ENCODE measurements around the gene SKI. TPM values are rescaled to one million over a fixed set of nuclear protein-coding genes. Genes with fewer than 3 reads are reported as not detected.
"Not testable (repeated sequence)": the region's sequence is repeated elsewhere in the genome, so short reads cannot be mapped to it uniquely, and the experiment has no call there.

Gene SKI
- total RNA-seq, 1 experiment from 2014 or later, result 5.3 TPM

DNA sequence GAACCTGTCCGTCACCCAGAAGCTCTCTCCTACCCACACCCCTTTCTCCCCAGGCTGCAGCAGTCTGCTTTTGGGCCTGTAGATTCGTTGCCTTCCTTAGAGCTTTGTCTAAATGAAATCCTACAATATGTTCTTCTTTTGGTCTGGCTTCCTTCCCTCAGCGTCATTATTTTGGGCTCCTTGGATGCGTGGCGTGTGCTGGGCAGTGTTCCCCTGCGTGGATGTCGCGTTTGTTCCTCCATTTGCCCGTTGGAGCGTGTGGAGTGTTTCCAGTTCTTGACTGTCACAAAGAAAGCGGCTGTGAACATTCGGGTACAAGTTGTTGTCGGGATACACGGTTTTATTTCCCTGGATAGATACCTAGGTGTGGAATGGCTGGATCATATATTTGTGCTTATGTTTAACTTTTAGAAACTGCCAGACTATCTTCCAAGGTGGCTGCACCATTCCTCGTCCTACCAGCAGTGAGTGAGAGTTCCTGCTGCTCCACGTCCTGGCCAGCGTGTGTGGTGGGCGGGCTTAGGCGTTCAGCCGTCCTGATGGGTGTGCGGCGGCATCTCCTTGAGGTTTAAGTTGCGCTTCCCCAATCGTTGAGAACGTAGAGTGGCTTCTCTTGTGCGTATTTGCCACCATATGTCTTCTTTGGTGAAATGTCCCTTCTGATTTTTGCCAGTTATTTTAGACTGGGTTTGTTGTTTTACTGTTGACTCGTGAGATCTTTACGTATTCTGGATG is 31.7 kb downstream of the SKI start:
- no peak for DNase-seq (ENCODE audit: low read depth)

DNA sequence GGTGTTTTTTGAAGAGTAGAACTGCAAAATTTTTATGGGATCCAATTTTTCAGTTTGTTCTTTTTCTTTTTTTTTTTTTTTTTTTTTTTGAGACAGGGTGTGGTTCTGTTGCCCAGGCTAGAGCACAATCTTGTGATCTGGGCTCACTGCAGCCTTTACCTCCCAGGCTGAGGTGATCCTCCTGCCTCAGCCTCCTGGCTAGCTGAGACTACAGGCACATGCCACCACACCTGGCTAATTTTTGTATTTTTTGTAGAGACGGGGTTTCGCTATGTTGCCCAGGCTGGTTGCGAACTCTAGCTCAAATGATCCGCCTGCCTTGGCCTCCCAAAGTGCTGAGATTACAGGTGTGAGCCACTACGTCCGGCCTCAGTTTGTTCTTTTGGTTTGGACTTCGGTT is 32.4 kb downstream of the SKI start:
- DNase-seq (ENCODE audit: low read depth), result not testable (repeated sequence)

DNA sequence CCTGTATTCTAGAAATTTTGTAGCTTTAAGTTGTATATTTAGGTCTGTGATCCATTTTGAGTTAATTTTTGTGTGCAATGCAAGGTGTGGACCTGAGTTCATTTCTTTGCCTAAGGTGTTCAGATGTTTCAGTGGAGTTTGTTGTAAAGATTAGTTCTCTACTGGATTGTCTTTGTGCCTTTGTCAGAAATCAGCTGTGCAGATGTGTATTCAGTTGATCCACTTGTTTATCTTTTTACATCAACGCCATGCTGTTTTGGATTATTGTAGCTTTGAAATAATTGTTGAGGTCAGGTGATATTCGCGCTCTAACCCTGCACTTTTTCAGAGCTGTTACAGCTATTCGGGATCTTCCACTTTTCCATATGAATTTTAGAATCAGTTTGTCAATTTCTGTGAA is 32.8 kb downstream of the SKI start:
- no peak for DNase-seq (ENCODE audit: low read depth)

DNA sequence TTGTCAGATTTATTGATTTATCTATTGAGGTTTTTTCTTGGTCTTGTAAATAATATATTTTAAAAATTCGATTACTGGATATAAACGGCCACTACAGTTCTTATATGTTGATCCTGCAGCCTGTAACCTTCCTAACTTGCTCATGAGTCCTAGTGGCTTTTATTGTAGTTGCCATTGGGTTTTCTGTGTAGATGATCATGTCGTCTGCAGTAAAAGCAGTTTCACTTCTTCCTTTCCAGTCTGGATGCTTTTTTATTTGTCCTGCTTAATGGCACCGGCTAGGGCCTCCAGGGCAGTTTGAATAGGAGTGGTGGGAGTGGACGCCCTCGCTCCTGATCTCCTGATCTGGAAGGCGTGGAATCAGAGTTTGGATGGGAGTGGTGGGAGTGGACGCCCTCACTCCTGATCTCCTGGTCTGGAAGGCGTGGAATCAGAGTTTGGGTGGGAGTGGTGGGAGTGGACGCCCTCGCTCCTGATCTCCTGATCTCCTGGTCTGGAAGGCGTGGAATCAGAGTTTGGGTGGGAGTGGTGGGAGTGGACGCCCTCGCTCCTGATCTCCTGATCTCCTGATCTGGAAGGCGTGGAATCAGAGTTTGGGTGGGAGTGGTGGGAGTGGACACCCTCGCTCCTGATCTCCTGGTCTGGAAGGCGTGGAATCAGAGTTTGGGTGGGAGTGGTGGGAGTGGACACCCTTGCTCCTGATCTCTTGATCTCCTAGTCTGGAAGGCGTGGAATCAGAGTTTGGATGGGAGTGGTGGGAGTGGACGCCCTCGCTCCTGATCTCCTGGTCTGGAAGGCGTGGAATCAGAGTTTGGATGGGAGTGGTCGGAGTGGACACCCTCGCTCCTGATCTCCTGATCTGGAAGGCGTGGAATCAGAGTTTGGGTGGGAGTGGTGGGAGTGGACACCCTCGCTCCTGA is 33.6 kb downstream of the SKI start:
- not testable (repeated sequence) for DNase-seq (ENCODE audit: low read depth)

DNA sequence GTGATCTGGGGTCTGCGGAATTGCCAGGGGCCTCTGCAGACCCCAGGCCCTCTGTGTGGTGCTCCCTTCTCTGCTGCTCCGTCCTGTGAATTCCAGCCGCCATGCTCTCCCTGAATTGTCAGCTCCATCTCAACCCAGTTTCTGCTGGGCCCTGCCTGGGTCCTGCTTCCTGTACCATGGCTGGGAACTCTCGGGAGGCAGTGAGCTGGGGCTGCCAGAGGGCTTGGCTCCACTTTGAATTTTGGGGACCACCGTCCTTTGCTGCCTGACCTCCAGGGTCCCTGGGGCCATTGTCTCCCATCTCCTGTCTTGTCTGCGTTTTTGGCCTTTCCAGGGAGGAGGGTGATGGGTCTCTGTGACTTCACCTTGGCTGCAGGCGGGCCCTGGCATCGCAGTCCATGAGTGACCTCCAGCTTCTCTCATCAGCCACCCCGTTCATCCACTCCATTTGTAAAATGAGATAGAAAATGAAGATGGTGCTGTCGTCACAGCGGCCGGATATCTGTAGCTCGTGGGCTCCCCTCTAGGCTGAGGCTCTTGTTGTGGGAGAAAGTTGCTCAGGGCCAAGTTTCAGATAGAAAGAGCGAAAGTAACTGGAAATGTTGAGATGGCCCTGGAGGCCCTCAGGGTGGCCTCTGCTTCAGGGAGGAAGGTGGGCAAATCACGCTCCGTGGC is 38.3 kb downstream of the SKI start:
- DNase-seq (ENCODE audit: low read depth), result no peak

DNA sequence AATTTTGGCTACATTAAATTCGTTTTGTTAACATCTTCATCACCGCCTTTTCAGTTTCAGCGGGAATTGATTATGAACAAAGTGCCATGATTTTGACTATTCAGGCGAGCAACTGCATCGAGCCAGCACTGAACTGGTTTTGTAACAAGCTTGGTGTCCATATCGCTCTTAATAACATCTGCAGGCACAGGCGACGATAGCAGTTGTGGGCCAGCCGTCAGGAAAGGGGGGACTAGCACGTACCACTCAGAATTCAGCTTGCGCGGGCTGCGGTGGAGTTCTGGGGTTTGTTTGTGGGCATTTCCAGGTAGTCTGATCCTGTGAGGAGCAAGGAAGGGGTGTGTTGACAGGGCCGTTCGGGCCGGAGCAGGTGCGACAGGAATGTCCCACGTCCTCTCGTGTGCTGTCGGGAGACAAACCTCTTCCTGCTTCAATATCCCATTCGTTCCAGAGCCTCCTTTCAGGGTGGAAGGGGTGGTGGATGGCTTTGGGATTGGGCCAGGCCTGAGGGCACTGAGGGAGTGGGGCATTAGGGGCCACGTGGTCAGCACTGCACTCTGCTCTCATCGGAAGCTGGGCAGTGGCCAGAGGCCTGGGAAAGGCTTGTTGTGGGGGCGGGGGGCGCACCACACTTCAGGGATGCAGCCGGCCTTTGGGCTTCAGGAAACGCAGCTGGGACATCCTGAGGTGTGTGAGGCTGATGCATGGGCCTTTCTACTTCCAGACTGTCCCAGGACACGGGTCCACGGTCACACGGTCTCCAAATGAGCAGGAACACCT is 39.1 kb downstream of the SKI start:
- DNase-seq (ENCODE audit: low read depth), result no peak

DNA sequence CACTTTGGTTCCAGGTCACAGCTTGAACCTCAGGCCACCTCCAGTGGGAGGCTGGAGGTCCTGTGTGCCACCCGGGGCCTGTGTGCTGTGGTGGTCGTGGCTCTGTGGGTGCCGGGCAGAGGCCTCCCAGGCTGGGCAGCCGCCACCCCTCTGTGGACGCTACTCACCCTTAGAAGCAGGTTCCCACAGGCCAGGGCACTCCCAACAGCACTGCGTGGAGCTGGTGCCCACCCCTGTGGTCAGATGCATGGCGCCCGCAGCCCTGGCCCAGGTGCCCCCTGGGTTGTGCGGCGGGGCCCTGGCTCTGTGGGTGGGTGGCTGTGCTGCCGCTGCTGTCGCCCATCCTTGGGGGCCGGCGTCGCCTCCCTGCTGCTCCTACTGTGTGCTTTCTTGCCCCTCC is 39.7 kb downstream of the SKI start:
- DNase-seq (ENCODE audit: low read depth), result no peak

DNA sequence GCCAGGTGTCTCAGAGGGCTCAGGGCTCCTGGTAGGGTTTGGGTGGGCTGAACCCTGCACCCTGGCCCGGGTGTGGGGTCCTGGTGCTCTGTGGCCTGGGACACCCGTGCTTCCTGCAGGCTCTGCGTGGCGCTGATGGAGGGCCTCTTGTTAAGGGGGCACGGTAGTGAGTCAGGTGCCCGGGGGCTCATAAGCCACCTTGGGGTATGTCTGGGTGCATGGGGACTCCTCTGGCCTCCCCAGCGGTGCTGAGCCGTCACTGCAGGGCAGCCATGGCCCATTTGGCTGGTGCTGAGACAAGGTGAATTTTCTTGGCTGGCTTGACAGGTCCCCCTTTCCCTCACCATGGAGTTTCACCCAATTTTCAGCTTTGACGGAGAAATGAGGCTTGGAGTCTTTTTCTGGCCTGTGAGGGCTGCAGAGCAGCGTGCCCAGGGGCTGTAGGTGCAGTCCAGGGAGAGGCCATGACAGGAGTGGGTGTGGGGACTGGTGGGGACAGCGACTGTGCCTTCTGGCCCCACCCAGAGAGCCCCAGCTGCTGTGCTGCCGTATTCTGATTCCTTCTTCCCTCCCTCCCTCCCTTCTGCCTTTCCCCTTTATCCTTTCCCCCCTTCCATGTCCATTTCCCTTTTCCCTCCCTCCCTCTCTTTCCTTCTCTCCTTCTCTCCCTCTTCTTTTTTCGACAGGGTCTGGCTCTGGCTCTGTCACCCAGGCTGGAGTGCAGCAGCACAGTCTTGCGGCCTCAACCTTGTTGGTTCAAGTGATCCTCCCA is 40.4 kb downstream of the SKI start:
- no peak for DNase-seq (ENCODE audit: low read depth)

DNA sequence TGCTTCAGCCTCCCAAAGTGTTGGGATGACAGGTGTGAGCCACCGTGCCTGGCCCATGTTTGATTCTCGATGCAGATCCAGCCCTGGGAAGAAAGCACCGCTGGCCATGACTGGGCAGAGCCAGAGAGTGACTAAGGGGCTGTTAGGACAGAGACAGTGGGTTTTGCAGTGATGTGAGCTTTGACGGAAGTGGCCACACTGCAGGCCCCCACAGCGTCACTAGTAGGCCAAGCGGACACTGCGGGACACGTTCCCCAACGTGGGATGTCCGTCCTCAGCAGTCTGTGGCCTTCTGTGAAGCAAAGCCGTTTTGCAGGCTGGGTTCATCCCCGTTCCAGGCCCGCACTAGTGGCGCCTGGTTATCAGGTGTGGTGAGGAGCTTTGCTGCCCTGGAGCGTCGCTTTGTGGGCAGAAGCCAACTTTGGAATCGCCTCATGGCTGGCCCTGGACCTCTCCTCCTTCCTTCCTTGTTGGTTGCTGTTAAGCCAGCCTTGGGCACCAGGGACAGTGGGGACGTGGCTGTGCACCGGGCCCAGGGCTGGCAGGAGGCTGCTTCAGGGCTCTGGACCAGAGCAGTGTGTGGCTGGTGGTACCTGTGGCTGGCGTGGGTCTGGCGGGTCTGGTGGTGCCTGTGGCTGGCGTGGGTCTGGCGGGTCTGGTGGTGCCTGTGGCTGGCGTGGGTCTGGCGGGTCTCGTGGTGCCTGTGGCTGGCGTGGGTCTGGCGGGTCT is 41.2 kb downstream of the SKI start:
- no peak for DNase-seq (ENCODE audit: low read depth)

DNA sequence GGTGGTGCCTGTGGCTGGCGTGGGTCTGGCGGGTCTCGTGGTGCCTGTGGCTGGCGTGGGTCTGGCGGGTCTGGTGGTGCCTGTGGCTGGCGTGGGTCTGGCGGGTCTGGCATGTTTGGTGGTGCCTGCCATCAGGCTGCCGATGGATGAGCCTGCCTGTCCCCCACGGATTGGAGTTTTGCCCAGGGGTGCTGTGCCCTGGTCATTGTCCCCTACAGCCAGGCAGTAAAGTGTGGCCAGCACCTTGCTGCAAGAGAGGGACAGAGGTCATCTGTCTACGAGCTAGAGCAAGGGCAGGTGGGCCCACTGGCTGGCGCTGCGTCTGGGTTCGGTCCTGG is 41.8 kb downstream of the SKI start:
- no peak for DNase-seq (ENCODE audit: low read depth)

DNA sequence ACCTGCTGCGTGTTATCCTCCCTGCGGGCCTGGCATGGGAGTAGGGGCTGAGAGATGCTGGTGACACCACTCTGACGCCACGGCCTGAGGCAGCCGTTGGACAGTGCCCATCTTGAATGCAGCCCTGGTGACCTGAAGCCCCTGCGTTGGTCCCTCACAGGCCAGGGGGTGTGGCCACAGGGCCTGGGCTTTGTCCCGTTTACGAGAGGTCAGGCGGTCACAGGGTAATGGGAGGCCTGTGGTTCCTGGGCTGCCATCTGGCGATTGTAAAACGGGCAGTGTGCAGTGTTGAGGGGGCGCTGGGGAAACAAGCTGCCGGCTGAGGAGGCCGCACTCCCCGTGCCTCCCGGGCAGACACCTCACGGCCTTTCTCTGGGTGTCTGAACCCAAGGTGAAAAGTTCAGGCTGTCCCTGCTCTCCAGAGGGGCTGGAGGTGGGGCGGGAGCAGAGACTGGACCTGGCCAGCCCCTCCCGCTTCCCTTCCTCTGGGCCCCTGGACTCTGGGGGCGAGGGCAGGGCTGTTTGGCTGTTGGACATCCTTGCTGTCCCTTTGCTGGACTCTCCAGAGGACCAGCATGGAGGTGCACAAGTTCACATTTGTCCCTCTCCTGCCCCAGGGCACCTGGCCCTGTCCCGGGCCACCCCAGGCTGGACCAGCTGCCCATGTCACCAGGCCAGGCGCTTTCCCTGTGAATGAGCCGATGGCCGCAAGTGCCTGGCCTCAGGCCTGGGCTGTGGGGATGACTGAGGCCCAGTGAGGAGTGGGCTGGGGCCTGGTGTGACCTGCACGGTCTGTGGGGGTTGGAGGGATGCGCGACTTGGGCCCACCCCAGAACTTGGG is 42.4 kb downstream of the SKI start:
- no peak for DNase-seq (ENCODE audit: low read depth)

DNA sequence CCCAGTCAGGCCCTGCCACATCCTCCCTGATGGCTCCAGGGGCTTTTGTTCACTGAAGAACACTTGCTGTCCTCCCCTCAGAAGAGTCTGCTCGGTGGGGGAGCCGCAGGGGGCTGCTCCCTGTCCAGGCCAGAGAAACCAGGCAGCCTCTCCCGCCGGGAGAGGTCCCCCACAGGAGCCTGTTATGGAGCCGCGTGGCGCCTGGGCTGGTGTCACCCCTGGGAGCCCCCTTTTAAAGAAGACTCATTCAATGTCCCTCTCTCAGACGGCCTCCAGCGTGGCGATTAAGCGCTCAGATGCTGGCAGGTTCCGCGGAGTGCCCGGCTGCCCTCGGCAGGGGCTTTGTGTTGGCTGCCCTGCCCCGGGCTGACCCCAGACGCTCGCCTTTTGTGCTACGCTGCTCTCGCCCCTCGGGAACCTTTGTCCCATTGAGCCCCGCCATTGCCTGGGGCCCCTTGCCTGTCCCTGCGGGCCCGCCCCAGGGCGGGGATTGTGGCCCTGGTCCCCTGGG is 43.1 kb downstream of the SKI start:
- DNase-seq (ENCODE audit: low read depth), result no peak

DNA sequence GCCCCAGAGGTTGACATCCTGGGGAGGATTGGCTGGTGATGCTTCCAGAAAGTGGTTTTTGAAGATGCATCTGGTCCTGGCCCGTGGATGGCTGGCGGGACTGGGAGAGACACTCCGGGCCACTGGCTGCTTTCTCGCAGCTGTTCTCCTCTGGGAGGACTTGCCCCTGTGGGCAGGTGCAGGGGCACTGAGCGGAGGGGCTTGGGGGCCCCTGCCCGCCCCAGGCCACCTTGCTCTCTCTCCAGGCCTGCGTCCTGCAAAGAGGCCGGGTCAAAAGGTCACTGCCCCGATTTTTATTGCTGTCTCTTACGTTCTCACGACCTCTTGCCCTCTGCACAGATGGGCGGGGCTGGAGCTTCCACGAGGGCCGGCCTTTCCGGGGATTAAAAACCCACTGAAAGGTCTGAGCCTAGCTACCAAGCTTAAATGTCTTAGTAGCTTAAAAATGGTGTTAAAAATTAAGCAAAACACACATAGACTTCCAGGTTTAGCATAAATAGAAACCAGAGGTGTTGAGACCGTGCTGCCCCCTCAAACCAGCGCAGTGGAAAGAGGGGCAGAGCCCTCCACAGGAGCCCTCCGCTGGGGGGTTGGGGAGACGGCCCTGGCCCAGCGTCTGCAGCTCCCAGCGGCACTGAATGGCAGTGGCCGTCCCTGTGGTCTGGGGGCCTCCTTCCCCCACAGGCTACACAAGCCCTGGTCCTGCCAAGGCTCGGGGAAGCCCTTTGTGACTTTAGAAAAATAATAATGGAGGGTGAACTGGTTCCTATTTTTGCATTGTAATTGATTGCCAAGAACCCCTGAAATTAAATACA is 43.9 kb downstream of the SKI start:
- DNase-seq (ENCODE audit: low read depth), result no peak

DNA sequence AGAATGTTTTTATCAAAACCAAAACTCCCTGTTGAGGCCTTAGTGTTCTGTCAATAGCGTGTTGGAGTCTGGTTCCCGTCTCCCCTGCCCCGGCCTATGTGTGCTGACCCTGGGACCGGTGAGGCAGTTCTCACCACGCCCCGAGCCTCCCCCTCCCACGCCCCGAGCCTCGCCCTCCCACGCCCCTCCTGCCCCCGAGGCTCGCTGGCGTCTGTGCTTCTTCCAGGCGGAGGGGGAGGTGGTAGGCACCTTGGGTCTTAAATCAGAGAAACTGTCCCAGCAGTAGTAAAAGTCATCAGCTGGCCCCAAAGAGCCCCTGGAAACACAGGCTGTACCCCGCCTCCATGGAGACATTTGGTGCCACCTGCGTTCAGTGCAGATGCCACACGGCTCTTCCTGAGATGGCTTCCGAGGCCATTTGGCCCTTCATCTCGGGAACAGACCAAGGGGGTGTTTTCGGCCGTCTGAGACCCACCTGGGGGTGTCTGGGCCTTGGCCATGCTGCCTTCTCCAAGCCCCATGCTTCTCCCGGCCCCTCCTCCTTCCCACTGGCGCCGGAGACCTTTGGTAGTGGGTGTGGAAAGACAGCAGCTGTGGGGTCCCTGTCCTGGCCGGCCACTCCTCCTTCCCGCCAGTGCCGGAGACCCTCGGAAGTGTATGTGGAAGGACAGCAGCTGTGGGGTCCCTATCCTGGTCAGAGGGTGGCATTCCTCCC is 44.7 kb downstream of the SKI start:
- DNase-seq (ENCODE audit: low read depth), result no peak

DNA sequence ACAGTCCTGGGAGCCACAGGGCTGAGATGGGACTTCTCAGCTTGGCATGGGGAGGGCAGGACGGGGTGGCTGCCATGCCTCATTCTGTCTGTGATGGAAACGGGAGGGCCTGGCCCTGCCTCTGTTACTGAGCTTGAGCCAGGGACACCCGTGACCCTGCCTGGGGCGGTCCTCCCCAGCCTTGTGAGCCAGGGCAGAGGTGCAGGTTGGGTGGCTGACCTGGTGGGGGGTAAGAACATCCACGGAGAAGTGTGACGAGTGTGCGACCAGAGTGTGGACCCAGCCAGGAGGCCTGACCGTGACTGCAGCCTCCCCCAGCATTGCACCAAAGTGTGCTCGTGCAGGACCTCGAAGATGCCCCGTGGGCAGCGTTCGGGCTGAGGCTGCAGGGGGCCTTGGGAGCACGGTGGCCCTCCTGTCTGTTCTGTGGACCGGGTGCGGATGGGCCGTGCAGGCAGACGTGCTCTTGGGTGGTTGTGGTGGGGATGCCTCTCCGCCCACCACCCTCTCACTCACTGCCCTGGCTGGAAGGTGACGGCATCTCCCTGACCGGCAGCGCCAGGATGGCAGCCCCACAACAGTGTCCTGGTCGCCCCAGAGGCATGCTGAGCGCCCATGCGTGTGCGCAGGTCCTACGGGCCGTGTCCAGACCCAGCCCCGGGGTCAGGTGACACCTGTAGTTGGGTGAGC is 45.4 kb downstream of the SKI start:
- DNase-seq (ENCODE audit: low read depth), result no peak

DNA sequence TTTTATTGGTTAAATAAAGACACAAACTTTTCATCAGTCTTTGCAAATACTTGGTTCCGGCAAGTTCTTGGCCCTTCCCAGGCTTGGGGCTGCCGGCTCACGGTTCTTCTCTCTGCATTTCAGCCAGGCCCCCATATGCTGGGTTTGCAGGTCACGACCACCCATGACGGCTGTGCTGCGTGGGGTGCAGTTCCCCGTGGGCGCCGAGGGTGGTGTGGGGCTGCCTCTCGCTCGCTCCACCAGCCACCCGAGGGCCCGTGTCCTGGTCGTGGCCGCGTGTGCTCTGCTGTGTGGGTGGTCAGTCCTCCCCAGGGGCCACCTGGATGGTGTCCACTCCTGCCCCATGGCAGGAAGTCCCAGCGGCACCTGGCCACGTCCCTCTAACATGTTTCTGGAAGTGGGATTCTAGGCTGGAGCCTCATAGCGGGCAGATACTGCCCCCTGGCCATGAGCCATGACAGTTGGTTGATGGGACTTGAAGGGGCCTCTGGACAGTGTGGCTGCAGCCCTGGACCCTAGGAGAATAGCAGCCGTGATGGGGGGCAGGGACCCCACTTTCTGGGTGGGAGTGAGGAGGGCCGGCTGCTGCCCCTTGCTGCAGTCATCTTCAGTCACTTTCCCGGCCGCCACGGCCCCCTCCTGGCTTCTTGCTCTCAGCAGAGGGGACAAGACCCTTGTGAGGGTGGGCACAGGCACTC is 46.3 kb downstream of the SKI start:
- DNase-seq (ENCODE audit: low read depth), result no peak
